ENCODE results near the gene ZNF280B. TPM values are rescaled to one million over a fixed set of nuclear protein-coding genes. Genes with fewer than 3 reads are reported as not detected.
"Not testable (repeated sequence)": the region's sequence is repeated elsewhere in the genome, so short reads cannot be mapped to it uniquely, and the experiment has no call there.

The ZNF280B gene
- total RNA-seq, 1 donor from 2014 or later, result 4.0 TPM

- Histone ChIP-seq H3K9ac (ENCODE audit: low read length) (no peak overlapping the region), H2AFZ (ENCODE audit: low read depth, low read length) (no peak overlapping the region), H4K20me1 (ENCODE audit: insufficient read depth, low read length) (no peaks in the 10 kb centered on the region), H3K27me3 (ENCODE audit: insufficient read depth, low read length) (no peaks in the 10 kb centered on the region), H3K4me1 (ENCODE audit: insufficient read depth, low read length) (no peaks in the 10 kb centered on the region), H3K4me2 (ENCODE audit: low read length) (no peak overlapping the region), H3K4me3 (ENCODE audit: insufficient read depth, low read depth, low read length) (no peak overlapping the region), H3K79me2 (ENCODE audit: insufficient read depth, low read length) (no peaks in the 10 kb centered on the region), H3K36me3 (ENCODE audit: insufficient read depth, low read length) (no peaks in the 10 kb centered on the region), H3K27ac (ENCODE audit: low read depth, low read length) (no peak overlapping the region), H3K9me3 (ENCODE audit: insufficient read depth, low read depth, low read length) (no peaks in the 10 kb centered on the region)
- peaks cover 68% of the 10 kb centered on the region for H3K27me3 Mint-ChIP-seq (ENCODE audit: low read depth, unreplicated experiment)
- H3K36me3 Mint-ChIP-seq (ENCODE audit: low read depth, unreplicated experiment), result no peaks in the 10 kb centered on the region
- peaks cover 15% of the 10 kb centered on the region for H3K9me3 Mint-ChIP-seq (ENCODE audit: unreplicated experiment)
- DNase-seq (ENCODE audit: low read depth) (no peak), FAIRE-seq (no peak)
- no peak overlapping the region for H3K27ac Mint-ChIP-seq (ENCODE audit: unreplicated experiment)
- no peaks in the 10 kb centered on the region for H3K4me1 Mint-ChIP-seq (ENCODE audit: low read depth, unreplicated experiment)
- TF ChIP-seq CTCF (IDR thresholded peaks at IDR 0.05; ENCODE audit: insufficient read depth, low read depth, low read length), result no peak
- no peak for TF ChIP-seq EZH2 (IDR thresholded peaks at IDR 0.05; ENCODE audit: insufficient read depth, low read length)
- no peak overlapping the region for H3K4me3 Mint-ChIP-seq (ENCODE audit: unreplicated experiment)
These were observed 65.4 kb downstream of the ZNF280B start for GRCh38 chr22:22442928-22443709.

- H3K4me3 ChIP-seq (ENCODE audit: insufficient read depth, low read depth, low read length); H3K36me3 ChIP-seq (ENCODE audit: insufficient read depth, low read length); H3K4me3 Mint-ChIP-seq (ENCODE audit: unreplicated experiment); H3K27me3 ChIP-seq (ENCODE audit: insufficient read depth, low read length); H3K9me3 ChIP-seq (ENCODE audit: insufficient read depth, low read depth, low read length); FAIRE-seq; H3K9ac ChIP-seq (ENCODE audit: low read length); H2AFZ ChIP-seq (ENCODE audit: low read depth, low read length); H3K4me2 ChIP-seq (ENCODE audit: low read length); H3K4me1 ChIP-seq (ENCODE audit: insufficient read depth, low read length); H4K20me1 ChIP-seq (ENCODE audit: insufficient read depth, low read length); H3K27ac Mint-ChIP-seq (ENCODE audit: unreplicated experiment); H3K27ac ChIP-seq (ENCODE audit: low read depth, low read length); DNase-seq (ENCODE audit: low read depth); H3K79me2 ChIP-seq (ENCODE audit: insufficient read depth, low read length); H3K4me1 Mint-ChIP-seq (ENCODE audit: low read depth, unreplicated experiment); H3K36me3 Mint-ChIP-seq (ENCODE audit: low read depth, unreplicated experiment): not testable (repeated sequence)
- Mint-ChIP-seq H3K9me3 (ENCODE audit: unreplicated experiment) (peaks cover 18% of the 10 kb centered on the region), H3K27me3 (ENCODE audit: low read depth, unreplicated experiment) (peaks cover 71% of the 10 kb centered on the region)
These were observed 66.9 kb downstream of the ZNF280B start for GRCh38 chr22:22441626-22442025.

GRCh38 chr22:22440188-22440587 lies 68.4 kb downstream of the ZNF280B start:
- no peaks in the 10 kb centered on the region for H3K79me2 ChIP-seq (ENCODE audit: insufficient read depth, low read length)
- Mint-ChIP-seq H3K27ac (ENCODE audit: unreplicated experiment) (no peak overlapping the region), H3K4me1 (ENCODE audit: low read depth, unreplicated experiment) (no peaks in the 10 kb centered on the region), H3K9me3 (ENCODE audit: unreplicated experiment) (peaks cover 20% of the 10 kb centered on the region), H3K4me3 (ENCODE audit: unreplicated experiment) (no peak overlapping the region), H3K27me3 (ENCODE audit: low read depth, unreplicated experiment) (peaks cover 71% of the 10 kb centered on the region), H3K36me3 (ENCODE audit: low read depth, unreplicated experiment) (no peaks in the 10 kb centered on the region)
- H3K4me1 ChIP-seq (ENCODE audit: insufficient read depth, low read length), result no peaks in the 10 kb centered on the region
- H3K27ac ChIP-seq (ENCODE audit: low read depth, low read length), result no peak overlapping the region
- TF ChIP-seq EZH2 (IDR thresholded peaks at IDR 0.05; ENCODE audit: insufficient read depth, low read length) (no peak), CTCF (IDR thresholded peaks at IDR 0.05; ENCODE audit: insufficient read depth, low read depth, low read length) (no peak)
- no peak overlapping the region for H3K9ac ChIP-seq (ENCODE audit: low read length)
- H2AFZ ChIP-seq (ENCODE audit: low read depth, low read length), result no peak overlapping the region
- DNase-seq (ENCODE audit: low read depth), result no peak
- no peaks in the 10 kb centered on the region for H3K9me3 ChIP-seq (ENCODE audit: insufficient read depth, low read depth, low read length)
- no peaks in the 10 kb centered on the region for H3K36me3 ChIP-seq (ENCODE audit: insufficient read depth, low read length)
- no peak overlapping the region for H3K4me2 ChIP-seq (ENCODE audit: low read length)
- no peak for FAIRE-seq
- no peaks in the 10 kb centered on the region for H3K27me3 ChIP-seq (ENCODE audit: insufficient read depth, low read length)
- H4K20me1 ChIP-seq (ENCODE audit: insufficient read depth, low read length), result no peaks in the 10 kb centered on the region
- no peak overlapping the region for H3K4me3 ChIP-seq (ENCODE audit: insufficient read depth, low read depth, low read length)

Other genes starting within 250 kb of the ZNF280B start
- gene ZNF280A, start 11.5 kb upstream of the ZNF280B start, total RNA-seq, result 0.09 TPM in 1 of 2 replicates, not detected in the other
- gene PRAME, start 50.5 kb upstream of the ZNF280B start, total RNA-seq, result not detected in 2 replicates
- not detected in 2 replicates for gene GGTLC2, start 135.9 kb upstream of the ZNF280B start, total RNA-seq

Data from astrocyte (in vitro differentiated cells and primary cell).